Ectodermal cell (in vitro differentiated cells): ENCODE measurements around the gene SAMHD1.

ENCODE experiments used
- H3K27ac ChIP-seq: 2 replicates; pipeline ENCODE4 v1.7.0; 2013; ENCODE audit warnings: mild to moderate bottlenecking, low read depth, low read length; ENCODE audit not compliant: insufficient read depth, poor library complexity, severe bottlenecking
- H3K27me3 ChIP-seq: 2 replicates; pipeline ENCODE4 v1.7.0; 2013; ENCODE audit warnings: mild to moderate bottlenecking, low read length; ENCODE audit not compliant: insufficient read depth, control insufficient read depth, poor library complexity, severe bottlenecking
- H3K36me3 ChIP-seq: one replicate; pipeline ENCODE4 v1.7.0; 2013; ENCODE audit warnings: low read length; ENCODE audit not compliant: control insufficient read depth, insufficient read depth
- H3K4me1 ChIP-seq: one replicate; pipeline ENCODE4 v1.7.0; 2013; ENCODE audit warnings: low read length; ENCODE audit not compliant: control insufficient read depth, insufficient read depth
- H3K4me3 ChIP-seq: 2 replicates; pipeline ENCODE4 v1.7.0; 2013; ENCODE audit warnings: low read depth, low read length, control low read depth; ENCODE audit not compliant: insufficient read depth
- H3K9me3 ChIP-seq: 2 replicates; pipeline ENCODE4 v1.7.0; 2013; ENCODE audit warnings: mild to moderate bottlenecking, low read length, moderate library complexity; ENCODE audit not compliant: control insufficient read depth
- WGBS, 2 experiments: methylation state at CpG; one replicate each; pipeline ENCODE4 v1.1.7; 2013; ENCODE audit warnings: missing lambda C conversion rate in 2 of 2; 5-methylcytosine and 5-hydroxymethylcytosine counted together

SAMHD1 gene

GRCh38 chr20:36865076-36865860 lies 86.2 kb downstream of the SAMHD1 start:
- Histone ChIP-seq H3K36me3 (no peaks in the 10 kb centered on the region), H3K27ac (no peak overlapping the region), H3K27me3 (peaks cover 14% of the 10 kb centered on the region), H3K4me3 (no peak overlapping the region), H3K9me3 (no peaks in the 10 kb centered on the region), H3K4me1 (peaks cover 18% of the 10 kb centered on the region)
- 70 to 71% methylated on average over 9 of the region's 9 CpGs for WGBS, 2 experiments

GRCh38 chr20:36862857-36863668 lies 88.4 kb downstream of the SAMHD1 start:
- 0% methylated on average over 129 of the region's 129 CpGs for WGBS, 2 experiments
- H3K27ac ChIP-seq, result no peak overlapping the region
- H3K9me3 ChIP-seq, result no peaks in the 10 kb centered on the region
- H3K27me3 ChIP-seq, result peaks cover 14% of the 10 kb centered on the region
- H3K36me3 ChIP-seq, result peaks cover 6% of the 10 kb centered on the region
- peak overlapping the region; percentile 81 for H3K4me3 ChIP-seq
- H3K4me1 ChIP-seq, result peaks cover 18% of the 10 kb centered on the region

GRCh38 chr20:36861875-36862801 lies 89.4 kb downstream of the SAMHD1 start:
- no peaks in the 10 kb centered on the region for H3K9me3 ChIP-seq
- peak overlapping the region; percentile 81 for H3K4me3 ChIP-seq
- H3K27me3 ChIP-seq, result peaks cover 14% of the 10 kb centered on the region
- 6 to 7% methylated on average over 45 of the region's 45 CpGs for WGBS, 2 experiments
- peaks cover 18% of the 10 kb centered on the region for H3K4me1 ChIP-seq
- H3K36me3 ChIP-seq, result peaks cover 6% of the 10 kb centered on the region
- H3K27ac ChIP-seq, result no peak overlapping the region

- H3K27me3 ChIP-seq, result peaks cover 14% of the 10 kb centered on the region
- 61 to 62% methylated on average over 7 of the region's 7 CpGs for WGBS, 2 experiments
- H3K4me1 ChIP-seq, result peaks cover 18% of the 10 kb centered on the region
- peaks cover 6% of the 10 kb centered on the region for H3K36me3 ChIP-seq
- H3K27ac ChIP-seq, result no peak overlapping the region
- H3K9me3 ChIP-seq, result no peaks in the 10 kb centered on the region
- peak overlapping the region; percentile 81 for H3K4me3 ChIP-seq
Measured at GRCh38 chr20:36861625-36861874, 90.0 kb downstream of the SAMHD1 start.

GRCh38 chr20:36860811-36861624 lies 90.5 kb downstream of the SAMHD1 start:
- Histone ChIP-seq H3K27ac (no peak overlapping the region), H3K9me3 (no peaks in the 10 kb centered on the region), H3K27me3 (peaks cover 14% of the 10 kb centered on the region), H3K4me3 (peak overlapping the region; percentile 81), H3K4me1 (peaks cover 18% of the 10 kb centered on the region), H3K36me3 (peaks cover 6% of the 10 kb centered on the region)
- 89 to 91% methylated on average over 14 of the region's 14 CpGs for WGBS, 2 experiments

- 84 to 90% methylated on average over 5 of the region's 5 CpGs for WGBS, 2 experiments
- H3K27ac ChIP-seq, result no peak overlapping the region
- peaks cover 18% of the 10 kb centered on the region for H3K4me1 ChIP-seq
- H3K9me3 ChIP-seq, result no peaks in the 10 kb centered on the region
- H3K27me3 ChIP-seq, result peaks cover 14% of the 10 kb centered on the region
- peaks cover 6% of the 10 kb centered on the region for H3K36me3 ChIP-seq
- no peak overlapping the region for H3K4me3 ChIP-seq
Measured at GRCh38 chr20:36860339-36860738, 91.2 kb downstream of the SAMHD1 start.

- H3K36me3 ChIP-seq, result peaks cover 6% of the 10 kb centered on the region
- H3K27ac ChIP-seq, result no peak overlapping the region
- peaks cover 18% of the 10 kb centered on the region for H3K4me1 ChIP-seq
- 89 to 96% methylated on average over 6 of the region's 6 CpGs for WGBS, 2 experiments
- no peak overlapping the region for H3K4me3 ChIP-seq
- no peaks in the 10 kb centered on the region for H3K9me3 ChIP-seq
- peaks cover 11% of the 10 kb centered on the region for H3K27me3 ChIP-seq
Measured at GRCh38 chr20:36859700-36860330, 91.7 kb downstream of the SAMHD1 start.

- peaks cover 18% of the 10 kb centered on the region for H3K4me1 ChIP-seq
- peaks cover 5% of the 10 kb centered on the region for H3K27me3 ChIP-seq
- H3K4me3 ChIP-seq, result no peak overlapping the region
- H3K9me3 ChIP-seq, result no peaks in the 10 kb centered on the region
- 92% methylated on average over 4 of the region's 4 CpGs for WGBS, 2 experiments
- H3K27ac ChIP-seq, result no peak overlapping the region
- peaks cover 6% of the 10 kb centered on the region for H3K36me3 ChIP-seq
Measured at GRCh38 chr20:36859282-36859555, 92.3 kb downstream of the SAMHD1 start.
